ENCODE measurements around the gene MTG1. TPM values are rescaled to one million over a fixed set of nuclear protein-coding genes. Genes with fewer than 3 reads are reported as not detected.
A peak's percentile ranks its signal among the peaks of the same experiment; 100 is the strongest.

Gene MTG1
- total and polyA plus RNA-seq, 2 donors (not counting 1 experiment from before 2014, with no cell fraction given) = 90.0 to 117 TPM

DNA sequence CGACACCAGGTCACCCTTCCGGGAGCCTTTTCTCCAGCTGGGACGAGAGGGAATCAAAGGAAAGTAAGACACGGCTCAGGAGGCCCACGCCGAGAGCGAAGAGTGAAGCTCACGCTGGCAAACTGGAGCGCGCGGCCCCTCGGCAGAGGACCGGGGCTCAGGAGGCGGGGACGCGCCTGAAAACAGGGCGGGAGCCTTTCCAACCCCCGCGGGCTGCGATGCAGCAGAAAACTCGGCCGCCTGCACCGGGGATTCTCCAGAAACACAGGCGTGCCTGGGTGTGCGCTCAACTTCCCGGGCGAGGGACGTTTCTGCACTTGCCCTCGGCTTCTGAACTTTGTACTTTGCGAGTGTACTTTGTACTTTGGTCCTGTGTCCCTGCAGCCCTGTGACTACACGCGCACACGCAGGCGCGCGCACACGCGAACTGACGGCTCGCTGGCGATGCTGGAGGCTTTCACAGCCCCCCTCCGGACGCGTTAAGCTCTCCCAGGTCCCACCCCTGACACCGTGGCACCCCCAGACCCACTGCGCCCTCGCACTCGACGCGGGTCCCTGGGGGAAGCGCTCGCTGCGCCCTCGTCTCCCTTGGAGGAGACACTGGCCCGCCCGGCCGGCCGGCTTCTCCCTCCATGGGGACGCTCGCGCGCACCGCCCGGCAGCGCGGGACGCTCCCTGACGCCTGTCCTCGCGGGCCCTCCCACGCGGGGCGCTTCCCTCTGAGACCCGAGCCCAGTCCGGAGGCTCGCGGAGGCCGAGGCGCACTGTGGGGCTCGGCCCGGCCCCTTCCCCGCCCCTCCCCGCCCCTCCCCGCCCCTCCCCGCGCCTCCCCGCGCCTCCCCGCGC, 15.5 kb upstream of the MTG1 start:
- Mint-ChIP-seq H3K4me1 (peaks cover 42% of the 10 kb centered on the region), H3K27ac (peak overlapping the region; percentile 91), H3K27me3 (no peaks in the 10 kb centered on the region), H3K4me3 (peak overlapping the region; percentile 91), H3K9me3 (ENCODE audit: insufficient read depth) (no peaks in the 10 kb centered on the region)
- Histone ChIP-seq H3K27ac (ENCODE audit: low read length in 2 of 2) (no peak overlapping the region), H3K9ac (ENCODE audit: low read length) (peak overlapping the region; percentile 74), H2AFZ (ENCODE audit: insufficient read depth, low read depth, low read length, poor library complexity, severe bottlenecking) (peak overlapping the region; percentile 93), H3K9me3 (ENCODE audit: control extremely low read depth in 1 of 3, control insufficient read depth in 2 of 3, insufficient read depth in 1 of 3, low read length in 2 of 3) (peaks cover 0 to 3% (median 0%) of the 10 kb centered on the region in 3 donors), H3K36me3 (replicated peaks in 1 of 2; ENCODE audit: control extremely low read depth in 1 of 2, control insufficient read depth in 1 of 2, extremely low read depth in 1 of 2, insufficient read depth in 2 of 2, low read length in 1 of 2) (peaks cover 0 to 21% of the 10 kb centered on the region in 2 experiments), H3K79me2 (ENCODE audit: control insufficient read depth, insufficient read depth, low read length) (peaks cover 33% of the 10 kb centered on the region), H3K4me1 (ENCODE audit: control insufficient read depth in 2 of 2, insufficient read depth in 2 of 2, low read length in 2 of 2) (peaks cover 34 to 44% of the 10 kb centered on the region in 2 donors), H3K4me2 (replicated peaks; ENCODE audit: low read depth, low read length, poor library complexity, severe bottlenecking) (peak overlapping the region; percentile 85), H3K27me3 (replicated peaks in 1 of 4; ENCODE audit: control extremely low read depth in 1 of 4, control insufficient read depth in 3 of 4, insufficient read depth in 4 of 4, low read length in 3 of 4) (no peaks in the 10 kb centered on the region), H3K4me3 (ENCODE audit: control extremely low read depth in 1 of 5, extremely low read depth in 1 of 5, insufficient read depth in 1 of 5, low read depth in 2 of 5, low read length in 4 of 5) (peak overlapping the region; percentile 63 to 88 (median 78)), H4K20me1 (ENCODE audit: control insufficient read depth, insufficient read depth, low read length, poor library complexity, severe bottlenecking) (peaks cover 22% of the 10 kb centered on the region)
- WGBS (ENCODE audit: insufficient coverage) = under 1% methylated on average over 73 of the region's 90 CpGs
- peak; percentile 56 for ATAC-seq (ENCODE audit: low read depth)
- DNase-seq = peak; percentile 85
- POLR2A ChIA-PET = interaction anchor here (0.8 to 1.3 kb wide), 2 partner anchors 11 kb away, joined by 4 read pairs; no protein-coding TSS in a partner anchor
- intact Hi-C loops (cut with micrococcal nuclease) = loop anchor here (1.0 kb wide), 2 partner anchors 11 to 16 kb away; partner anchors contain the start of gene MTG1
- CTCF ChIA-PET = interaction anchor here (1.3 to 1.4 kb wide), 2 partner anchors 12 to 22 kb away, joined by 4 to 7 read pairs; no protein-coding TSS in a partner anchor
- TF ChIP-seq EZH2 (IDR thresholded peaks at IDR 0.05; ENCODE audit: borderline replicate concordance, insufficient read depth, low read depth, low read length, poor library complexity, severe bottlenecking) = no peak
- TF ChIP-seq, protein P1, sequence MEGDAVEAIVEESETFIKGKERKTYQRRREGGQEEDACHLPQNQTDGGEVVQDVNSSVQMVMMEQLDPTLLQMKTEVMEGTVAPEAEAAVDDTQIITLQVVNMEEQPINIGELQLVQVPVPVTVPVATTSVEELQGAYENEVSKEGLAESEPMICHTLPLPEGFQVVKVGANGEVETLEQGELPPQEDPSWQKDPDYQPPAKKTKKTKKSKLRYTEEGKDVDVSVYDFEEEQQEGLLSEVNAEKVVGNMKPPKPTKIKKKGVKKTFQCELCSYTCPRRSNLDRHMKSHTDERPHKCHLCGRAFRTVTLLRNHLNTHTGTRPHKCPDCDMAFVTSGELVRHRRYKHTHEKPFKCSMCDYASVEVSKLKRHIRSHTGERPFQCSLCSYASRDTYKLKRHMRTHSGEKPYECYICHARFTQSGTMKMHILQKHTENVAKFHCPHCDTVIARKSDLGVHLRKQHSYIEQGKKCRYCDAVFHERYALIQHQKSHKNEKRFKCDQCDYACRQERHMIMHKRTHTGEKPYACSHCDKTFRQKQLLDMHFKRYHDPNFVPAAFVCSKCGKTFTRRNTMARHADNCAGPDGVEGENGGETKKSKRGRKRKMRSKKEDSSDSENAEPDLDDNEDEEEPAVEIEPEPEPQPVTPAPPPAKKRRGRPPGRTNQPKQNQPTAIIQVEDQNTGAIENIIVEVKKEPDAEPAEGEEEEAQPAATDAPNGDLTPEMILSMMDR (IDR thresholded peaks at IDR 0.05) = no peak

All from B cell (primary cell).